Occipital lobe (tissue), 2 donors: Measurements from ENCODE around the gene AXL. TPM values are rescaled to one million over a fixed set of nuclear protein-coding genes. Genes with fewer than 3 reads are reported as not detected.
"Not testable (repeated sequence)": the region's sequence is repeated elsewhere in the genome, so short reads cannot be mapped to it uniquely, and the experiment has no call there.

Experiments used
- DNase-seq: peaks from one replicate; lab custom pipeline; 2025; lab: John Stamatoyannopoulos, UW
- total RNA-seq: library from RNA; depleted of rRNA; stranded (reverse); fragments of >200 nt; gene quantifications from one replicate; pipeline ENCODE4 v1.2.3, GENCODE V29; 2014

Gene AXL
- total RNA-seq, 1 donor from 2014 or later = 9.2 TPM

- DNase-seq = no peak
These were observed 54.1 kb downstream of the AXL start for GRCh38 chr19:41273076-41273475.

- no peak for DNase-seq
These were observed 55.8 kb downstream of the AXL start for GRCh38 chr19:41274802-41275201.

- no peak for DNase-seq
These were observed 57.2 kb downstream of the AXL start for GRCh38 chr19:41276231-41276630.

- DNase-seq = no peak
These were observed 59.5 kb downstream of the AXL start for GRCh38 chr19:41278478-41278877.

- no peak for DNase-seq
These were observed 69.9 kb downstream of the AXL start for GRCh38 chr19:41288673-41289530.

- DNase-seq = not testable (repeated sequence)
These were observed 70.8 kb downstream of the AXL start for GRCh38 chr19:41289814-41290213.

- no peak for DNase-seq
These were observed 75.4 kb downstream of the AXL start for GRCh38 chr19:41294393-41294792.

- no peak for DNase-seq
These were observed 76.5 kb downstream of the AXL start for GRCh38 chr19:41295499-41295898.

- DNase-seq = no peak
These were observed 77.4 kb downstream of the AXL start for GRCh38 chr19:41296433-41296871.

GRCh38 chr19:41297628-41298347 lies 78.8 kb downstream of the AXL start:
- DNase-seq = no peak

- DNase-seq = no peak
These were observed 79.4 kb downstream of the AXL start for GRCh38 chr19:41298348-41298964.

- DNase-seq = no peak
These were observed 80.2 kb downstream of the AXL start for GRCh38 chr19:41299046-41299754.

- DNase-seq = no peak
These were observed 80.7 kb downstream of the AXL start for GRCh38 chr19:41299755-41300089.

GRCh38 chr19:41300555-41300954 lies 81.5 kb downstream of the AXL start:
- no peak for DNase-seq

- no peak for DNase-seq
These were observed 83.8 kb downstream of the AXL start for GRCh38 chr19:41302624-41303351.

GRCh38 chr19:41303954-41304353 lies 84.9 kb downstream of the AXL start:
- no peak for DNase-seq

- no peak for DNase-seq
These were observed 85.9 kb downstream of the AXL start for GRCh38 chr19:41304706-41305483.

- DNase-seq = no peak
These were observed 87.1 kb downstream of the AXL start for GRCh38 chr19:41305927-41306793.
